Ishikawa (cell line): ENCODE measurements around the gene RPN2.

ENCODE experiments used
- CEBPB ChIP-seq: IDR thresholded peaks from 2 replicates; pipeline ENCODE4 v1.6.1; 2012
- CREB1 ChIP-seq: IDR thresholded peaks from 2 replicates; pipeline ENCODE4 v1.6.1; 2012; ENCODE audit warnings: low read depth
- EGR1 ChIP-seq: IDR thresholded peaks from 2 replicates; pipeline ENCODE4 v1.6.1; 2012
- EP300 ChIP-seq: IDR thresholded peaks from 2 replicates; pipeline ENCODE4 v1.6.1; 2012; ENCODE audit warnings: borderline replicate concordance
- FOXM1 ChIP-seq: IDR thresholded peaks from 2 replicates; pipeline ENCODE4 v1.6.1; 2012; ENCODE audit warnings: low read depth, borderline replicate concordance
- MAX ChIP-seq: IDR thresholded peaks from 2 replicates; pipeline ENCODE4 v1.6.1; 2012
- NFIC ChIP-seq: IDR thresholded peaks from 2 replicates; pipeline ENCODE4 v1.6.1; 2012
- RAD21 ChIP-seq: IDR thresholded peaks from 2 replicates; pipeline ENCODE4 v1.6.1; 2012; ENCODE audit warnings: low read depth
- REST ChIP-seq: IDR thresholded peaks from 2 replicates; pipeline ENCODE4 v1.6.1; 2012; ENCODE audit warnings: low read depth, mild to moderate bottlenecking
- TAF1 ChIP-seq: IDR thresholded peaks from 2 replicates; pipeline ENCODE4 v1.6.1; 2012; ENCODE audit warnings: low read depth, mild to moderate bottlenecking
- TCF12 ChIP-seq: IDR thresholded peaks from 2 replicates; pipeline ENCODE4 v1.6.1; 2012; ENCODE audit warnings: low read depth
- TEAD4 ChIP-seq: IDR thresholded peaks from 2 replicates; pipeline ENCODE4 v1.6.1; 2012
- USF1 ChIP-seq: IDR thresholded peaks from 2 replicates; pipeline ENCODE4 v1.6.1; 2012
- YY1 ChIP-seq: IDR thresholded peaks from 2 replicates; pipeline ENCODE4 v1.6.1; 2012; ENCODE audit warnings: low read depth
- ZBTB7A ChIP-seq: IDR thresholded peaks from 2 replicates; pipeline ENCODE4 v1.6.1; 2012; ENCODE audit warnings: low read depth

RPN2 gene

GRCh38 chr20:37270576-37271420, 91.7 kb downstream of the RPN2 start:
- no peak for TF ChIP-seq MAX
- TF ChIP-seq NFIC, result no peak
- no peak for TF ChIP-seq RAD21
- no peak for TF ChIP-seq TAF1
- no peak for TF ChIP-seq ZBTB7A
- TF ChIP-seq FOXM1, result no peak
- no peak for TF ChIP-seq EP300
- TF ChIP-seq TCF12, result no peak
- no peak for TF ChIP-seq EGR1
- TF ChIP-seq CREB1, result no peak
- no peak for TF ChIP-seq USF1
- TF ChIP-seq REST, result no peak
- TF ChIP-seq CEBPB, result no peak

- TF ChIP-seq CEBPB (no peak), RAD21 (no peak), TEAD4 (no peak), MAX (no peak), USF1 (no peak), TAF1 (no peak), FOXM1 (no peak), CREB1 (no peak), EP300 (no peak), ZBTB7A (no peak), EGR1 (no peak)
Observed at GRCh38 chr20:37271421-37271768, 92.3 kb downstream of the RPN2 start.

GRCh38 chr20:37273988-37274387, 94.9 kb downstream of the RPN2 start:
- TF ChIP-seq YY1 (no peak), CREB1 (no peak), TAF1 (no peak), ZBTB7A (no peak), FOXM1 (no peak)

- no peak for TF ChIP-seq EGR1
- TF ChIP-seq CEBPB, result no peak
- no peak for TF ChIP-seq TEAD4
- TF ChIP-seq EP300, result no peak
- no peak for TF ChIP-seq YY1
- no peak for TF ChIP-seq TAF1
- TF ChIP-seq REST, result no peak
- TF ChIP-seq CREB1, result no peak
- no peak for TF ChIP-seq TCF12
- TF ChIP-seq RAD21, result no peak
- TF ChIP-seq NFIC, result no peak
- TF ChIP-seq FOXM1, result no peak
- TF ChIP-seq MAX, result no peak
- no peak for TF ChIP-seq USF1
- TF ChIP-seq ZBTB7A, result no peak
Observed at GRCh38 chr20:37274851-37275524, 95.9 kb downstream of the RPN2 start.
